ENCODE data around the gene SRSF7.
"Not testable (repeated sequence)": the region's sequence is repeated elsewhere in the genome, so short reads cannot be mapped to it uniquely, and the experiment has no call there.

SRSF7 gene

DNA sequence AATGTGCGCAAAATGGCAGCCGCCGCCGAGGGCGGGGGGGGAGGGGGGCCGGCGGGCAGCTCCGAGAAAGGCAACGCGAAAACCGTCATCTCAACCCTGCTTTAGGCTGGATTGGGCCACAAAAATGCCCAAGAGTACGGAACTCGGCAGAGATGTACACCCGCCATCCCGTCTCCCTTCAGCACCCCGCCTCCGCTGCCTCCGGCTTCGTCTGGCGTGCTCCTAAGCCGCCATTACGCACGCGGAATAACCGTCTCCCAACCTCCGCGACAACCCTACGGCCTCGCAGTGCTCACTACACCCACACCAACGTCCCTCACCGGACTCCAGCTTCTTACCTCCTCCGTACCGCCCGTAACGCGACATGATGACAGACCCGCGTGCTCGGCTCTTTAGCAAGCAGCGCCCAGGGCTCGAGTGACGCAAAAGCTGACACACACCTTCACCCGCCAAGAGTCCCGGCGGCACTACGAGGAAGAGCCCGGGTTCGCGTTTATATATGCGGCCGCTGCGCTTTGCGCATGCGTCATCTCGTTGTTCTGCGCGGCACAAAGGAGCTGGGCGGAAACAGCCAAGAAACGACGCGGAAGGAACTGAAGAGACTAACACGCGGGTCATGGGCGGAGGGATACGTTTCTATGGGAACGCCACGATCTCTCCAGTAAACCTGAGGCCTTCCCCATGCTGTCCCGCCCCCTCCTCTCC lies at the start of gene SRSF7:
SRSF7 (minus strand) TSS at position 471 of the 705 bp plus-strand sequence; CDS start at position 366, 105 bp downstream.
- DNase-seq (ENCODE audit: low read depth), result peak; percentile 100

DNA sequence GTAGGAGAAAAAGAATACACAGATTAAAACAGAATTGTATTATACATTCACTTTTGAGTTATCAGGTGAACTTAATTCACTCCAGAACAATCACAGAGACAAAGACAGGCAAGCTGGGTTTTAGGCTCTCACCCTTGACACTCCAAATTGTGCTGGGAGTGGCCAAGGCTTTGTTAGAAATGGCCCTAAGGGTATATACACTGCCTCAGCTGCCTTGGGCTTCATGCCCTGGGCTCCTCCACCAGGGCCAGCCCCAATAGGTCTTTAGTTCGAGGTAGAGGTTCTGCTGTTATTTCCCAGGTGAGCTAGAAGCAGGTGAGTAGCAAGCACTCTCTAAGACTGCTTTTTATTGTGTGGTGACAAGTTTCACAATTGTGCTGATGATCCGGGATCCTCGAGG lies 46.8 kb upstream of the SRSF7 start:
- no peak for DNase-seq (ENCODE audit: low read depth)

DNA sequence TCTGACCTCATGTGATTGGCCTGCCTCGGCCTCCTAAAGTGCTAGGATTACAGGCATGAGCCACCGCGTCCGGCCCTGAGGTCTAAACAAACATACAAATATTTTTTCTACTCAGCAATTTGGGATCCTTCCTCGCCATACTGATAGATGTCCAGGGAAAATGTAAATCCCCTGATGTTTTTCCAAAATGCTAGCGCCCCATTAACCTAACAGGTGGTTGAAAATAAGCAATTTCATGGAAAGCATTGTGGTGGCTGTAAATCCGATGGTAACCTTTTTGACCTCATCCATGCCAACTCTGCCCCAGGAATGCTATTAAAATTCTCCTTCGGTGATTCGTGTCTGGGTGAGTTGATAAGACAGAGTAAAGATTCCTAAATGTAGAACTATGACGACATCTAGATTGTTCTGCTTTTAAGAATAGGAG lies 46.1 kb upstream of the SRSF7 start:
- no peak for DNase-seq (ENCODE audit: low read depth)

DNA sequence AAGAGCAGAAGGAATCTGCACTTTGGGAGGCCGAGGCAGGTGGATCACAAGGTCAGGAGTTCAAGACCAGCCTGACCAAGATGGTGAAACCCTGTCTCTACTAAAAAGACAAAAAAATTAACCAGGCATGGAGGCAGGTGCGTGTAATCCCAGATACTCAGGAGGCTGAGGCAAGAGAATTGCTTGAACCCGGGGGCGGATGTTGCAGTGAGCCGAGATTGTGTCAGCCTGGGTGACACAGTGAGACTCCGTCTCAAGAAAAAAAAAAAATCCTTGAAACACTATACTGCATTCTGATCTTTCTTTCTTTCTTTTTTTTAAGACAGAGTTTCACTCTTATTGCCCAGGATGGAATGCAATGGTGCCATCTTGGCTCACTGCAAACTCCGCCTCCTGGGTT lies 43.9 kb upstream of the SRSF7 start:
- DNase-seq (ENCODE audit: low read depth), result not testable (repeated sequence)

DNA sequence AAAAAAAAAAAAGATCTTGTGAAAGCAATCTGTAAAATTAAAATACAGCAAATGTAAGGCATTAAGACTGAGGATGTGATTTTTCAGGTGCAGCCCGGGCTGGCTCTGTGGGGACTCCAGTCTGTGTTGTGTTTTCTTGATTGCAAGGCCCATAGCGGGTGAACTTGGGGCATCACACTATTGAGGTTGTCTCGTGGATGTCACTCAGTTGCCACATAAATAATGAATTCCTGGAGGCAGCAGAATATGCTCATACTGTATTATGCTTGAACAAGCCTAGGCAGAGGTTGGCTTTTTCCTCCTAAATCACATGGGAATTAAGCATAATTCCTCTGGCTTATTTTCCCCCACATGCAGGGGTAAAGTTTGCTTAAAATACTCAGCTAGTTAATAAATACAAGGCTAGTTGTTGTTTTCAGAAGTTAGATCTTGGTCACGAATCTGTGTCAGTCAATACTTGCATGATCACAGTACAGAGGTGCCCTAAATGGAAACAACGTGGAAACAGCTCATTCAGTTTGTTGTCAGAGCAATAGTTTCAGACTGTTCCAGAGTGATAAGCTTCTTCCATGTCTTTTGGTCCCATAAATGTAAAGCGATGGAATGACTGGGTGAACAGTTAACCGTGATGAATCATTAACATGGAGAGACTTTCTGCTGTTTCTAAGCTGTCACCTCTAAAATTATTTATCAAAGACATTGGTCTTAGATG lies 43.2 kb upstream of the SRSF7 start:
- DNase-seq (ENCODE audit: low read depth), result no peak

DNA sequence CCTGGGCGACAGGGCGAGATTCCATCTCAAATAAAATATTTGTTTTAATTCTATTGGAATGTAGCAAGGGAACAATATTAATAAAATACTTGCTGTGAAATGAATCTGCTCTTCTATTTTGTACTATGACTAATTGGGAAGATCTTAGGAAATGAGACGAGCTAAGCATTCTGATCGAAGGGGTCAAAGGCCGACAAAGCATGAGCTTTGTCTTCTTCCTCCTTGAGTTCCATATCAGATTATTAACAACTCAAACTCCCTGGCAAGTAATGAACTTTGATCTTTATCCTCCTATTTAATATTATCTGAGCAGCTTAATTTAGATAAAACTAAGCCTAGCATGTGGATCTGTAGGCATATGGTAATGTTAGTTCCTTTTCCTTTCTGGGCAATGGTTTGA lies 42.4 kb upstream of the SRSF7 start:
- no peak for DNase-seq (ENCODE audit: low read depth)

DNA sequence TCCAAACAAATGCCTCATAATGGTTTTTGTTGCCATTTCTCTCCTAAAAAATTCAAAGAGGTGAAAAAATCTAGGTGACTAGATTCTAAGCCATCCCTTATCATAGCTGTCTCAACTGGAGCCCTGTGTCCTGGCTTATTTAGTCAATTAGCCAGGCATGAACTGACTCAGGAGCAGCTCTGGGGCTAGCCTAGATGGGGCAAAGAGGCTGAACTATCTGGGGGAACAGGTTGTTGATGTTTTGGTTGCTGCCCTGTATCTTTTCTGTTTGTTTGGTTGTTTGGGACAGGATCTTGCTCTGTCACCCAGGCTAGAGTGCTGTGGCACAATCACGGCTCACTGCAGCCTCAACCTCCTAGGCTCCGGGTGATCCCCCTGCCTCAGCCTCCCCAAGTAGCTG lies 41.6 kb upstream of the SRSF7 start:
- no peak for DNase-seq (ENCODE audit: low read depth)

DNA sequence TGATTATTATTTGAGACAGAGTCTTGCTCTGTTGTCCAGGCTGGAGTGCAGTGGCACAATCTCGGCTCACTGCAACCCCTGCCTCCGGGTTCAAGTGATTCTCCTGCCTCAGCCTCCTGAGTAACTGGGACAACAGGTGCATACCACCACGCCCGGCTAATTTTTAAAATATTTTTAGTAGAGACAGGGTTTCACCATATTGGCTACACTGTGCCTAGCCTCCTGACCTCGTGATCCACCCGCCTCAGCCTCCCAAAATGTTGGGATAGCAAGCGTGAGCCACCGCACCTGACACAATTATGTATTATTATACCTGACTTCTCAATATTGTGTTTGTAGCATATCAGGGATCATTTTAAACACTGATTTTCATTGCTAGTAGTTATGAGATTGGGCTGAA lies 41.2 kb upstream of the SRSF7 start:
- not testable (repeated sequence) for DNase-seq (ENCODE audit: low read depth)

DNA sequence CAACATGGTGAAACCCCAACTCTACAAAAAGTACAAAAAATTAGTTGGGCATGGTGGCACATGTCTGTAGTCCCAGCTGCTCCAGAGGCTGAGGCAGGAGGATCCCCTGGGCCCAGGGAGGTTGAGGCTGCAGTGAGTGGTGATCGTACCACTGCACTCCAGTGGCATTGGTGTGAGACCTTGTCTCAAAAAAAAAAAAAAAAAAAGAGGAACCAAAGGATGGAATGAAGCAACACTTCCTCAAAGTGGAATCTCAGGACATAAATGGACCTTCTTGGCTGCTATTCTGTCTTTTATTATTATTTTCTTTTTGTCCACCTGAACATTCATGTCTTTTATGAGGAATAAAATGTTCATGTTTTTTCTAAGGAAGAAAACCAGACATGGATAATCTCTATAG lies 40.6 kb upstream of the SRSF7 start:
- DNase-seq (ENCODE audit: low read depth), result no peak

DNA sequence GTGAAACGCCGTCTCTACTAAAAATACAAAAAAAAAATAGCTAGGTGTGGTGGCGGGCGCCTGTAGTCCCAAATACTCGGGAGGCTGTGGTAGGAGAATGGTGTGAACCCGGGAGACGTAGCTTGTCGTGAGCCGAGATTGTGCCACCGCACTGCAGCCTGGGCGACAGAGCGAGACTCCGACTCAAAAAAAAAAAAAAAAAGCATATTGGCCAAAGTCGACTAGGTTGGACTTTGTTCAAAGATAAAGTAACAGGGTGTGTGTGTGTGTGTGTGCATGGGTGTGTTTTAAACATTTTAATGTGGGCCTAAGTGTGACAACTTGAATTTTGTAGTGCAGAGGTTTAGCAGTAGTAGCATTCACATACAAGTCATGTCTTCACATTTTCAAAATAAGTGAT lies 38.5 kb upstream of the SRSF7 start:
- DNase-seq (ENCODE audit: low read depth), result no peak

DNA sequence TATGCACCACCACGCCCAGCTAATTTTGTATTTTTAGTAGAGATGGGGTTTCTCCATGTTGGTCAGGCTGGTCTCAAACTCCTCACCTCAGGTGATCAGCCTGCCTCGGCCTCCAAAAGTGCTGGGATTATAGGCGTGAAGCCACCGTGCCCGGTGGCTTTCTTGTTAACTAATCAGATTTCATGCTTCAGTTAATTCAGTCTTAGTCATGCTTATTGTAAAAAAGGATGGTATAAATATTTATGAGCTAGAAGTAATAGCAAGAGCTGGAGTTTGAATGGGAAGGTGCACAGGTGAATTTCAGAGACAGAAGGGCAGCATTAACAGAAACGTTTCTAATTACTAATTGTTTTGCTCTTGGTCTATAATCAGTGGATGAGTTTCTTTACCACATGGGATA lies 37.1 kb upstream of the SRSF7 start:
- DNase-seq (ENCODE audit: low read depth), result no peak

DNA sequence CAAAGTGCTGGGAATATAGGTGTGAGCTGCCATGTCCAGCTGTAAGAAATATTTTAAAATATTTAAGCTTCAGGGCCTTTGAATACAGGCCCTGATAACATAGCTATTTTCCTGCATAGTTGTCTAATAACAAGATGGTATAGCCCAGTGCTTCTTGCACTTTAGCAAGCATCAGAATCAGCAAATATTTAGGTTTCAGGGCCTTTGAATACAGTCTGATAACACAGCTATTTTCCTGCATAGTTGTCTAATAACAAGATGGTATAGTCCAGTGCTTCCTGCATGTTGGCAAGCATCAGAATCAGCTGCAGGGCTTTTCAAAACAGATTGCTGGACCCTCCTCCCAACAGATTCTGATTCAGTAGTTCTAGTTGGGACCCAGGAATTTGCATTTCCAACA lies 32.4 kb upstream of the SRSF7 start:
- no peak for DNase-seq (ENCODE audit: low read depth)

DNA sequence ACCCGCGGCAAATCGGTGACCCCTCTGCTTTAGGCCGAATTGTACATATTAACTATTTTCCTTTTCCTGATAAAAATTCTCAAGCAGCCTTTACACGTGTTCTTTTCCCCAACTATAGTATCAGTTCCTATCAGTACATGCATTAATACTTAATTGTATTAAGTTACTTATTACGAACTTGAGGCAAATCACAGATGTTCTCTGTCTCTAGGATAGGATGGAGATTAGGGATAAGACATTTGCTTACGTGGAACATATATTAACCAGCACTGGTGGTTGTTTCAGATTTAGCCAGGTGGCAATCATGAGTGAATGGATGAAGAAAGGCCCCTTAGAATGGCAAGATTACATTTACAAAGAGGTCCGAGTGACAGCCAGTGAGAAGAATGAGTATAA lies 27.5 kb upstream of the SRSF7 start:
- no peak for DNase-seq (ENCODE audit: low read depth)

DNA sequence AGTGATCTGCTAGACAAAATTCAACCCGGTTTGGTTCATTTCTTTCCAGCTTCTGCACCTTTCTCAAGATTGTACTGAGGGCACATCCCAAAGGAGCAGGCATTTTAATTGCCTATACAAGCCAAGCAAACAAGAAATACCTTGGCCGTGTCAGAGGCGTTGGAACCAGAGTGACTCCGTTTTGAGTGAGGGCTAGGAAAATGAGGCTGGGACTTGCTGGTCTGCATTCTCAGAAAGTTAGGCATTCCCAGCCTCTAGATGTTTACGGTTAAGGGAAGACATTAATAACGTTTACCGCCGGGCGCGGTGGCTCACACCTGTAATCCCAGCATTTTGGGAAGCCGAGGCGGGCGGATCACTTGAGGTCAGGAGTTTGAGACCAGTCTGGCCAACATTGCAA lies 25.4 kb upstream of the SRSF7 start:
- no peak for DNase-seq (ENCODE audit: low read depth)

DNA sequence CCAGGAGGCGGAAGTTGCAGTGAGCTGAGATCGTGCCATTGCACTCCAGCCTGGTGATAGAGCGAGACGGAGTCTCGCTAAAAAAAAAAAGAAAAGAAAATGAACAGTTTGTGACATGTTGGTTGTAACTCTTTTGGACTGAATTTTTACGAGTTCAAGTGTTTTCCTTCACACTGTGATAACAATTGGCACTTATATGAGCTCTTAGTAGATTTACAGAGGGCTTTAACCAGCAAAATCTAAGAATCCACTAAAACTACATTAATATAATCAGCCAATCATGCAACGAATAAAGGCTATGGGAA lies 24.7 kb upstream of the SRSF7 start:
- DNase-seq (ENCODE audit: low read depth), result no peak

DNA sequence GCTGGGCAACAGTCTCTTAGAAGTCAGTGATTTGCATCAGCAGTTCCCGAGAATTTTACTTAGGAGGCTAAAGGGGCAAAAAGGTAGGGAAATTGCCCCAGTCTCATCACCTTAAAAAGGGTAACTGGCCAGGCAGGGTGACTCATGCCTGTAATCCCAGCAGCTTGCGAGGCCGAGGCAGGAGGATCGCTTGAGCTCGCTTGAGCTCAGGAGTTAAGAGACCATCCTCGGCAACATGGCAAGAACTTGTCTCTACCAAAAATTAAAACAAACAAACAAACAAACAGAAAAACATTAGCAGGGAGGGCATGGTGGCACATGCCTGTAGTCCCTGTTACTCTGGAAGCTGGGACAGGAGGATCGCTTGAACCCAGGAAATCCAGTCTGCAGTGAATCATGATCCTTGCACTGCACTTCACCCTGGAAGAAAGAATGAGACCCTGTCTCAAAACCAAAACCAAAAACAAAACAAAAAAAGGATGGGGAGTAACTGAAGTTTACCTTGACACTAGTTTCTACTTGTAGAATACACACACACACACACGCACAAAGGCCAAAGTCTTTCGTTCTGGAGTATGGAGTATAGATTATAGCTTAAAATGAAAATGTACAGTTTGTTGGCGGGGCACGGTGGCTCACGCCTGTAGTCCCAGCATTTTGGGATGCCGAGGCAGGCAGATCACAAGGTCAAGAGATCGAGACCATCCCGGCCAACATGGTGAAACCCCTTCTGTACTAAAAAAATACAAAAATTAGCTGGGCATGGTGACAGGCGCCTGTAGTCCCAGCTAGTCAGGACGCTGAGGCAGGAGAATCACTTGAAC lies 24.1 kb upstream of the SRSF7 start:
- DNase-seq (ENCODE audit: low read depth), result no peak

DNA sequence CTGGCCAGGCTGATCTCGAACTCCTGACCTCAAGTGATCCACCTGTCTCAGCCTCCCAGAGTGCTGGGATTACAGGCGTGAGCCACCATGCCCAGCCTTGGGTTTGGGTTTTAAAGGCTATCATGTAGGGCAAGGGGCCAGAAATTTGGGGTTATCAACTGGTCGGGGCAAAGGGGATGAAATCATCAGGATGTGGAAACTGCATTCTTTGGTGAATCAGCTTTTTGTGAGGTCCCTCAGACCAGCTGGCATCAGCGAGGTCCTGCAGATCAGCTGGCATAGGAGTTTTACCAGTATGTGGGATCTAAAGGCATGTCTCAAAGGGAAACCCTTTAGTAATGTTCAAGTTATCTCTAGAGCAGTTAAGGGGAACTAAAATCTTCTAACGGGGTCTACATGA lies 20.5 kb upstream of the SRSF7 start:
- DNase-seq (ENCODE audit: low read depth), result no peak

DNA sequence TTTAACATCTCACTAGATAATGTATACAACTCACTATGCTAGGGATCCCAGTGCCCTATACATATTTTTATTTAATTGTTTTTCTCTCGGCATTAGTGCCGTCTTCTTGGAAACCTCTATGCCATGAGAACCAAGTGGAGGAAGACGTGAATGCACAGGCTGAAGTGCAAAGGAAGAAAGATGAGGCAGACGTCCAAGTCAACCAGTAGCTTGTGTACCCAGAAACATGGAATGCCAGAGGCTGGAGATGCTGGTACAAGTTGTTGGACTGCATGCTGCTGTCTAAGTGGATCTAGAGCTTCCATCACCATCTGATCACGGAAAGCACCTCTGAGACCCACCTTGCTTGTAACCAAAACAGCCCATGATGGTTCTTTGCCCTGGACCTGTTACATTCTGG lies 14.4 kb upstream of the SRSF7 start:
- DNase-seq (ENCODE audit: low read depth), result no peak

DNA sequence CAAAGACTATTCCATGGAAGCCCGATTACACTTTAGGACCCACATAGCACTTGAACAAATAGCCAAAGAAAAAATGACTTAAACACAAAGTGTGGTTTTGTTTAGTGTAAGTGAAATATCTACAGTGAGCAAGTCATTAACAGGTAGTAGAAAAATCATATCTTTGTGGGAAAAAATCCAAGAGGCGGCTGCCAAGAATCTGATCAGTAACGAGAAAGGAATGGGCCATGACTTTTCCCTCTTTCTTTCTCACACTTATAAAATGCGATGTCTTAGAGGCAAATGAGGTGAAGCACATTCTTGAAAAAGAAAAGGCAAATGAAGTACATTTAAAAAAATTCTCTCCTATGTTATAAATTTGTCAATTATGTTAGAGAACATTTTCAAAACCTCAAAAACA lies 14.0 kb upstream of the SRSF7 start:
- no peak for DNase-seq (ENCODE audit: low read depth)

DNA sequence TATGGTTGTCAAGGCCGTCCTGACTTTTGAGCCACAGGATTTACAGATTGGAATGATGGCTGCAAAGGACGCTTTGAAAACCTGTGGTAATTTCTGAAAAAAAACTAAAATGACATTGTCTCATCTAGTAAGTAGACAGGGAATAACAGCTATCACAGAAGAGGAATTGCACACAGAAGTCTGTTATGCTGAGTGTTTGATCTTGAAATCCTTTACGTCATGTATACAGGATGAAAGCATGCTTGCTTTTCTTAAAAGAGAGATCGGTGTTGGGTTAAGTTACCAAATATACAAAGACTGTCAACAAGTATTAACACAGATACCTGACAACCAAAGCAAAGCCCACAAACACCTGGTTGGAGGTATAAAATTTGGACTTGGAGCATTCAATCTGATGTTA lies 12.6 kb upstream of the SRSF7 start:
- no peak for DNase-seq (ENCODE audit: low read depth)

DNA sequence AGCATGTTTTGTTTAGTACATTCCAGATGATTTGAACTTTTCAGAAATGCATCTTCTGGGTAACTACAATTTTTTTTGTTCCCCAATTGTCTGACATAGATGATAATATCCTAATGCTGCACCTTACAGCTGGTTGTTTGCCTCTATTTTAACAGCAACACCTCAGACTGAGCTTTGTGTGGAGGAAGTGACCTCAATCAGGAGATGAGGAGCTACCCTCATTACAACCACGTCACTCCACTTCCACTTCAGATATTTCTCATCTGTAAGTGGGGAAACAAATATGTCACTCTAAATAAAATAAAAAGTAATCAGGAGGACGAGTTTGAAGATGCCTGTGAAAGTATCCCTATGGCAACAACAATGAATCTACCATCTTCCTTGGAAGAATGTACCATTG lies 12.1 kb upstream of the SRSF7 start:
- DNase-seq (ENCODE audit: low read depth), result no peak

DNA sequence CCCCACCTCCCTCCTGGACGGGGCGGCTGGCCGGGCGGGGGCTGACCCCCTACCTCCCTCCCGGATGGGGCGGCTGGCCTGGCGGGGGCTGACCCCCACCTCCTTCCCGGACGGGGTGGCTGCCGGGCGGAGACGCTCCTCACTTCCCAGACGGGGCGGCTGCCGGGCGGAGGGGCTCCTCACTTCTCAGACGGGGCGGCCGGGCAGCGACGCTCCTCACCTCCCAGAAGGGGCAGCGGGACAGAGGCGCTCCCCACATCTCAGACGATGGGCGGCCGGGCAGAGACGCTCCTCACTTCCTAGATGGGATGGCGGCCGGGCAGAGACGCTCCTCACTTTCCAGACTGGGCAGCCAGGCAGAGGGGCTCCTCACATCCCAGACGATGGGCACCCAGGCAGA lies 4.7 kb upstream of the SRSF7 start:
- DNase-seq (ENCODE audit: low read depth), result not testable (repeated sequence)

DNA sequence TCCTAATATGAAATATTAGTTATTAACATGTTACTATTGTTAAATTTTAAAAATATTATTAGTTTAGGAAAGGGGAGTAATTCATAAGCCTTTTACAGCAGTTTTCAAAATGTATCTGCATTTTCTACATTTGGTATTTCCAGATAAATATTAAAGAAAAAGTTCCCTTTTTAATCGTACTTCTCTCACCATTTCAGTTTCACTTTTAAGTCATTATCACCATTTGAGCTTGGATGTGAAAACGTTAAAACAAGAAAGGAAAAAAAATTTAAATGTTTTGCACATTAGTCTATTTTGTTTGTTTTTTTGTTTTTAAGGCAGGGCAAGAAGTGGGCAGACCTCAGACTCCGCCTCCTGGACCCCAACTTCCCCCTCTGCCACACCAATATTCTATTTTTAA lies 3.3 kb upstream of the SRSF7 start:
- no peak for DNase-seq (ENCODE audit: low read depth)

Data from CMK (cell line).